Measurements from ENCODE around the gene TACR1. TPM values are rescaled to one million over a fixed set of nuclear protein-coding genes. Genes with fewer than 3 reads are reported as not detected.
A peak's percentile ranks its signal among the peaks of the same experiment; 100 is the strongest.

TACR1 gene
- total and polyA plus RNA-seq, 2 of the 13 experiments (the other 11 are each of a cell fraction or from before 2014, with no cell fraction given), result not detected

DNA sequence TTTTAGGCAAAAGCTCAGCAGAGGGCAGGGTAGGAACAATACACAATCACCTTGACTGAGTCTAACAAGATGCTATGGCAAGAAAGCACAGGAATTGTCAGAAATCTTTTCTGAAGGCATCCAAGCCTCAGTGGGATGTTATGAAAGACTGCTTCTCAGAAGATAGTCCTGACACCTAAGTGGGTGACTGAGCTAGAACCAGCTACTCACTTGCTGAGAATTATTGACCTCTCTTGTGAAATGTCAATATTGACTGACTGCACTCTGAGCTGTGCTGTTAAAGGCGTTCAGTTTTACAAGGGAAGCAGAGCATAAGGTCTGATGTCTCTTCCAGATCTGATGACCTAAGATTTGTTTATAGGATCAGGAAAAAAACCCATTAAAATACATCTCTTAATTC, 46.1 kb downstream of the TACR1 start (continued):
- TF ChIP-seq NFATC3 (CRISPR knock-in tag; IDR thresholded peaks at IDR 0.05), result no peak
- peak; percentile 82; the same call in 1 of the 2 replicates for TF ChIP-seq MEIS1 (CRISPR knock-in tag; IDR thresholded peaks at IDR 0.05; ENCODE audit: borderline replicate concordance)
- TF ChIP-seq ZBTB7B (CRISPR knock-in tag; IDR thresholded peaks at IDR 0.05), result peak; percentile 79
- TF ChIP-seq ZNF460 (CRISPR knock-in tag; IDR thresholded peaks at IDR 0.05; ENCODE audit: borderline replicate concordance), result no peak
- TF ChIP-seq ZSCAN30 (CRISPR knock-in tag; IDR thresholded peaks at IDR 0.05), result no peak
- TF ChIP-seq PAWR (CRISPR knock-in tag; IDR thresholded peaks at IDR 0.05; ENCODE audit: borderline replicate concordance), result no peak
- TF ChIP-seq PCBP2 (optimal IDR thresholded peaks at IDR 0.05; ENCODE audit: low read depth, low read length, poor library complexity, severe bottlenecking), result no peak
- TF ChIP-seq, protein P1, sequence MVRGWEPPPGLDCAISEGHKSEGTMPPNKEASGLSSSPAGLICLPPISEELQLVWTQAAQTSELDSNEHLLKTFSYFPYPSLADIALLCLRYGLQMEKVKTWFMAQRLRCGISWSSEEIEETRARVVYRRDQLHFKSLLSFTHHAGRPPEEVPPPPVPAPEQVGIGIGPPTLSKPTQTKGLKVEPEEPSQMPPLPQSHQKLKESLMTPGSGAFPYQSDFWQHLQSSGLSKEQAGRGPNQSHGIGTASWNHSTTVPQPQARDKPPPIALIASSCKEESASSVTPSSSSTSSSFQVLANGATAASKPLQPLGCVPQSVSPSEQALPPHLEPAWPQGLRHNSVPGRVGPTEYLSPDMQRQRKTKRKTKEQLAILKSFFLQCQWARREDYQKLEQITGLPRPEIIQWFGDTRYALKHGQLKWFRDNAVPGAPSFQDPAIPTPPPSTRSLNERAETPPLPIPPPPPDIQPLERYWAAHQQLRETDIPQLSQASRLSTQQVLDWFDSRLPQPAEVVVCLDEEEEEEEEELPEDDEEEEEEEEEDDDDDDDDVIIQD (CRISPR knock-in tag; IDR thresholded peaks at IDR 0.05; ENCODE audit: low read depth), result peak; percentile 92
- TF ChIP-seq ZNF552 (CRISPR knock-in tag; IDR thresholded peaks at IDR 0.05; ENCODE audit: borderline replicate concordance), result 0 out of 2 replicates have a peak, but pooled peaks have one; percentile 48
- TF ChIP-seq ZNF75D (CRISPR knock-in tag; IDR thresholded peaks at IDR 0.05; ENCODE audit: borderline replicate concordance), result no peak
- TF ChIP-seq NFE2L1 (CRISPR knock-in tag; IDR thresholded peaks at IDR 0.05; ENCODE audit: borderline replicate concordance), result no peak
- no peak for TF ChIP-seq ZKSCAN5 (CRISPR knock-in tag; IDR thresholded peaks at IDR 0.05)
- TF ChIP-seq NONO (IDR thresholded peaks at IDR 0.05), result no peak
- TF ChIP-seq NONO (CRISPR knock-in tag; conservative IDR thresholded peaks at IDR 0.05), result peak; percentile 71; the same call in 1 of the 2 replicates
- TF ChIP-seq NR2C2 (CRISPR knock-in tag; IDR thresholded peaks at IDR 0.05; ENCODE audit: borderline replicate concordance), result peak; percentile 72
- TF ChIP-seq HES4 (CRISPR knock-in tag; IDR thresholded peaks at IDR 0.05; ENCODE audit: borderline replicate concordance), result no peak
- TF ChIP-seq MEIS2 (CRISPR knock-in tag; IDR thresholded peaks at IDR 0.05), result peak; percentile 89
- peak; percentile 63 for TF ChIP-seq ARNTL (CRISPR knock-in tag; IDR thresholded peaks at IDR 0.05)
- TF ChIP-seq, protein P2, sequence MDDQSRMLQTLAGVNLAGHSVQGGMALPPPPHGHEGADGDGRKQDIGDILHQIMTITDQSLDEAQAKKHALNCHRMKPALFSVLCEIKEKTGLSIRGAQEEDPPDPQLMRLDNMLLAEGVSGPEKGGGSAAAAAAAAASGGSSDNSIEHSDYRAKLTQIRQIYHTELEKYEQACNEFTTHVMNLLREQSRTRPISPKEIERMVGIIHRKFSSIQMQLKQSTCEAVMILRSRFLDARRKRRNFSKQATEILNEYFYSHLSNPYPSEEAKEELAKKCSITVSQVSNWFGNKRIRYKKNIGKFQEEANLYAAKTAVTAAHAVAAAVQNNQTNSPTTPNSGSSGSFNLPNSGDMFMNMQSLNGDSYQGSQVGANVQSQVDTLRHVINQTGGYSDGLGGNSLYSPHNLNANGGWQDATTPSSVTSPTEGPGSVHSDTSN (CRISPR knock-in tag; IDR thresholded peaks at IDR 0.05; ENCODE audit: borderline replicate concordance), result no peak
- TF ChIP-seq, protein P3, sequence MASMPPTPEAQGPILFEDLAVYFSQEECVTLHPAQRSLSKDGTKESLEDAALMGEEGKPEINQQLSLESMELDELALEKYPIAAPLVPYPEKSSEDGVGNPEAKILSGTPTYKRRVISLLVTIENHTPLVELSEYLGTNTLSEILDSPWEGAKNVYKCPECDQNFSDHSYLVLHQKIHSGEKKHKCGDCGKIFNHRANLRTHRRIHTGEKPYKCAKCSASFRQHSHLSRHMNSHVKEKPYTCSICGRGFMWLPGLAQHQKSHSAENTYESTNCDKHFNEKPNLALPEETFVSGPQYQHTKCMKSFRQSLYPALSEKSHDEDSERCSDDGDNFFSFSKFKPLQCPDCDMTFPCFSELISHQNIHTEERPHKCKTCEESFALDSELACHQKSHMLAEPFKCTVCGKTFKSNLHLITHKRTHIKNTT (CRISPR knock-in tag; IDR thresholded peaks at IDR 0.05), result no peak
- peak; percentile 80; the same call in 1 of the 2 replicates for TF ChIP-seq SMARCE1 (IDR thresholded peaks at IDR 0.05; ENCODE audit: borderline replicate concordance)
- TF ChIP-seq SALL1 (CRISPR knock-in tag; IDR thresholded peaks at IDR 0.05), result peak; percentile 71; the same call in 1 of the 2 replicates
- TF ChIP-seq SAFB2 (CRISPR knock-in tag; IDR thresholded peaks at IDR 0.05; ENCODE audit: borderline replicate concordance, low read depth), result no peak
- no peak for TF ChIP-seq TCF12 (IDR thresholded peaks at IDR 0.05)
- no peak for TF ChIP-seq TCF12 (CRISPR knock-in tag; IDR thresholded peaks at IDR 0.05)
- TF ChIP-seq ZNF317 (CRISPR knock-in tag; IDR thresholded peaks at IDR 0.05), result peak; percentile 57; the same call in 1 of the 2 replicates
- TF ChIP-seq NFYB (CRISPR knock-in tag; IDR thresholded peaks at IDR 0.05), result no peak
- no peak for TF ChIP-seq ZNF546 (CRISPR knock-in tag; conservative IDR thresholded peaks at IDR 0.05)
- TF ChIP-seq NCOA5 (CRISPR knock-in tag; IDR thresholded peaks at IDR 0.05), result no peak
